CD4-positive, alpha-beta T cell treated with Interleukin-1 beta for 1 hour (primary cell): ENCODE measurements around the gene OTOGL.
"Not testable (repeated sequence)": the region's sequence is repeated elsewhere in the genome, so short reads cannot be mapped to it uniquely, and the experiment has no call there.

Experiments
- DNase-seq, 2 donors: peaks; one replicate each; pipeline ENCODE4 v3.0.0-alpha.2; 2020 to 2022

OTOGL gene

GRCh38 chr12:80189241-80189640, 89.9 kb downstream of the OTOGL start:
- DNase-seq: no peak

- no peak for DNase-seq
These were observed 90.7 kb downstream of the OTOGL start for GRCh38 chr12:80190001-80190400.

GRCh38 chr12:80192087-80192486, 92.8 kb downstream of the OTOGL start:
- no peak for DNase-seq

- DNase-seq: no peak
These were observed 94.5 kb downstream of the OTOGL start for GRCh38 chr12:80193865-80194264.

DNA sequence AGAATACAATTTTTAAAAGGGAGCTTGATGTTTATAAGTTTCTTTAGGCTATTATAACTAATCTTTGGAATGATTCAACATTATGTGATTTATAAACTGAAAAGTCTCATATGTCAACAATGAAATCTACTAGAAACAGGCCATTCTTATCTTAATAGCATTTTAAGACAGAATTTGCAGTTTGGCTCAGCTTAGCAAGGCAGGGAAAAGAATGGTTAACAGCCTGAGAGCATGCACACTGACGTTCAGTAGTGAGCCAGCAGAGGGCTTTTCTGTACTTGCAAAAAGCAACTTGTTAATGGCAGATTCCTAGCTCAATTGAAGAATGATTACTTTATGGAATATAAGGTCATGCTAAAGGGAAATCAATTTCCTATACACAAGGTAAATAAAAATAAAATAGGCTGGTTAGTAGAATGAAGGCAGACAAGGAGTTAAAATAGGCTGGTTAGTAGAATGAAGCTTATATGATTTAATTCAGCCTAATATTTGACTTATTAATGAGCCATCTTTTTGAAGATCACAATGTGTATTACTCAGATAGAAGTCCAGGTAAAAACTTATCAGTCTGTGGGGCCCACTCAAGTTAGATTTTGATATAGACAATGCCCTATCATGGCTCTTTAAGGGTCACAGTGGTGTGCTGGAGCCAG, 95.9 kb downstream of the OTOGL start:
- no peak for DNase-seq

DNA sequence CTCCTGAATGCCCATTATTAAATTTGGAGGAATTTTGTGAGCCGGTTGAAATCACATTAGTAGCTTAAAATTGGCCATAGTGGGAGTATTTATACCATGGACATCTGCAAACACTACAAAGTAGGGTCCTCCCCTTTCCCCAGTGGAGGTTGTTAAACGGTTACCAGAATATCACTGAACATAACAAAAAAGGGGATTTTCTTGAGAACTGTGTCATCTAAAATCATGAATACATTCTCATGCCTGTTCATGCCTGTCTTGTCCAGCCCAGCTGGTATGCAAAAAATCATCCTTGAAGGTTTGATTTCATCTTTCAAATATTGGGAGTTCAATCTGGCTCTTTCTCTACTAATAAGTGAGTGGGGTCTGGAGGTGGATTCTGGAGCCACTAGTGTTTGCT, 96.4 kb downstream of the OTOGL start:
- DNase-seq: no peak

- no peak for DNase-seq
These were observed 97.1 kb downstream of the OTOGL start for GRCh38 chr12:80196419-80196818.

GRCh38 chr12:80198782-80199337, 99.5 kb downstream of the OTOGL start:
- no peak for DNase-seq

DNA sequence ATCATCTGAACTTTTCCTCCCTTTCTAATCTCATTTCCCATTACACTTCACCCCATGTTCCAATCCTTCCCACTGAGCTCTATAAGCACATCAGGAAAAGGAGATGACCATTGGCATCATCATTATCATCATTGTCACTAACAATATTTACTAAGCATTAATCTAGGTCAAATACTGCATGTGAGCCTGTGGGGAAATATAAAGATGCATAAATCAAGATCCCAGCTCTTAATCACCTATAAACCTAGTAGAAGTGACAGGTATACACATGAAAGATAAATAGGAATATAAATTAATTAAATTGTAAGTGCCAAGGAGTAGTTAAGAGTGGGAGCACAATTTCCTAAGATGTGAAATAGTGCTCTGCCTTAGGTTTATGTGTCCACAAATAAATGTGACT, 100.6 kb downstream of the OTOGL start:
- no peak for DNase-seq

- DNase-seq: no peak
These were observed 101.1 kb downstream of the OTOGL start for GRCh38 chr12:80200414-80200813.

DNA sequence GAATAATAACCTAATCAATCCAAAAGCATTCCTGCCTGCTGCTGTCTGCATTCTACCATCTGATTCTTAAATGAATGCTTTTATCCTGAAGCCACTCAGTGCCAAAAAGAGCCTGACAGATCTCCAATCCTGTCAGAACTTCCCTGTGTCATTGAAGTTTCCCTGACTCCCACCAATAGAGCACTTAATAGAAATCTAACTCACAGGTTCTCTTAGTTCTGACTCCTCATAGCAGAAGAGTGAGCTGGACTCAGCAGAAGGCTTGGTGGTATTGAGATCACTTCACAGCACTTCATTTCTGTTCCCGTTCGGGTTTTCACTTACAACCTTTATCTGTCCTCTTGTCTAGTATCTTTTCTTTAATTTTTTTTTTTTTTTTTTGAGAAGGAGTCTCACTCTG, 102.6 kb downstream of the OTOGL start:
- no peak for DNase-seq

DNA sequence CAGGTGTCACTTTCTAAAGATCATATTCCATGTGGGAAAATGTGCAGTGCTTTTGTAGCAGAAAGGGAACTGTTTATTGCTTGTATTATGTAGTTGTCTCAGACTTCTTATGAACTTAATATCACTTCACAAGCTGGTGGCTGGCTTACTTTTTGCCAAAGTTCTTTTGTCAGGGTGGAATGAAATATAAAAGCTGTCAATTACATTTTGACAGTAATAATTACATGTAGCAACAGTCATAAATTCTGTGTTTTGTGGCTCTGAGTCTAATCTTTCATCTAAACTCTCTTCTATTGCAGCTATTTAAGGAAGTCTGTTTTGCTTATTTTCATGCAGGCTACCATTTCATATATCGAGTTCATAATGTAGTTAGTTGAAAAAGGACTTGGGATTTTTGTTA, 106.6 kb downstream of the OTOGL start:
- no peak for DNase-seq

DNA sequence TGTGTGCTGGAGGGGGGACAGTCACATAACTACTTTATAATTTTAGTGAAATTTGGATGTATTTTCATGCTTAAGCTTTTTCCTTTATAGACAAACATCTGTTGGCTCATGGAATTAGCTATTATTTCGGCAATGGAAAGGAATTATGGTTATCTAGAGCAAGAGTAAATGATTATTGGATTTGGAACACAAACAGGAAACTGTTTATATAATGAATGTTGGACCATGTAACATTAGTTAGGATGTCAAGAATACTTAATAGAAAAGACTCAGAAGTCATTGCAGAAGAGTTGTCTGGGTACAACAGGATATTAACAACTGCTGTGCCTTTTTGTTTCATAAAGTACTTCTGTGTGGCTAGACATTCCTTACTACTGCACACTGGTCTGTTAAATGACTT, 108.7 kb downstream of the OTOGL start:
- no peak for DNase-seq

- DNase-seq: no peak
These were observed 112.3 kb downstream of the OTOGL start for GRCh38 chr12:80211671-80212070.

DNA sequence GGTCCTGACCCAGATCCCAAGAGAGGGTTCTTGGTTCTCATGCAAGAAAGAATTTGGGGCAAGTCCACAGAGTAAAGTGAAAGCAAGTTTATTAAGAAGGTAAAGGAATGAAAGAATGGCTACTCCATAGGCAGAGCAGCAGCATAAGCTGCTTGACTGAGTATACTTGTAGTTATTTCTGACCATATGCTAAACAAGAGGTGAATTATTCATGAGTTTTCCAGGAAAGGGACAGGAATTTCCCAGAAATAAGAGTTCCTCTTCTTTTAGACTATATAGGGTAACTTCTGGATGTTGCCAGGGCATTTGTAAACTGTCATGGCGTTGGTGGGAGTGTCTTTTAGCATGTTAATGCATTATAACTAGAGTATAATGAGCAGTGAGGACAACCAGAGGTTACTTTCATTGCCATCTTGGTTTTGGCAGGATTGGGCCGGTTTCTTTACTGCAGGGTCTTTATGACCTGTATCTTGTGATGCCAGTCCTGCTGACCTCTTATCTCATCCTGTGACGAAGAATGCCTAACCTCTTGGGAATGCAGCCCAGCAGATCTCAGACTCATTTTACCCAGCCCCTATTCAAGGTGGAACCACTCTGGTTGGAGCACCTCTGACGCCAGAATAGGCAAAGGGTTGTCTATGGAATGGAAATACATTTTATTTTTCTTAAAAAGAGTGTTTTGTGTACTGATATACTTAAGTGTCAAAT, 113.8 kb downstream of the OTOGL start:
- no peak for DNase-seq

GRCh38 chr12:80213871-80214270, 114.5 kb downstream of the OTOGL start:
- no peak for DNase-seq

- DNase-seq: no peak
These were observed 117.7 kb downstream of the OTOGL start for GRCh38 chr12:80217011-80217535.

DNA sequence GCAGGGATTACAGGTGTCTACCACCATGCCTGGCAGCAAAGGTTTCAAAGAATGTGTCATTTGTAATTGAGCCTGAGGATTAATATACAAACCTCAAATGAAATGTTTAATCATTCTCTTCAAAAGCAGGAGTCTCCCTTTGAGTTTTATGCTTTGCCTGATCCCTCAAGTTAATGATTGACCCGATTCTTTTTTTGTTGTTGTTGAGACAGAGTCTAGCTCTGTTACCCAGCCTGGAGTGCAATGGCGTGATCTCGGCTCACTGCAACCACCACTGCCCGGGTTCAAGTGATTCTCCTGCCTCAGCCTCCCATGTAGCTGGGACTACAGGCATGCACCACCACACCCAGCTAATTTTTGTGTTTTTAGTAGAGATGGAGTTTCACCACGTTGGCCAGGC, 119.6 kb downstream of the OTOGL start:
- not testable (repeated sequence) for DNase-seq

GRCh38 chr12:80219345-80219744, 120.0 kb downstream of the OTOGL start:
- DNase-seq: no peak

DNA sequence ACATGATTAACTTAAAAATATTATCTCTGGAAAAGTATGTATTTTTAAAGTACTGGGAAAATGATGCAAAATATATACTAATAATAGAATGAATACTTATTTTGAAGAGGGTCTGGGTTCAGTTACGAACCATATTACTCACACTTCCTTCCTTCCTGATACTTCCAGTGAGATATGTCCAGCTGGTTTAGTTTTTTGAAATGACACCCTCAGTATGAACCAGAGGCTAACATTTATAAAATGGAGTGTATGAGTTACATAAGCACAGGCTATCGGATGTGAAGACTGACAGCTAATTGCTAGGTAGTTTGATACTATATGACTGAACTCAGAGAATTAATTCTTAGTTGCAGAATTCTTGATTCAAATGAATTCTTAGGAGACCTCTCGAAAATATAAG, 122.9 kb downstream of the OTOGL start:
- no peak for DNase-seq

DNA sequence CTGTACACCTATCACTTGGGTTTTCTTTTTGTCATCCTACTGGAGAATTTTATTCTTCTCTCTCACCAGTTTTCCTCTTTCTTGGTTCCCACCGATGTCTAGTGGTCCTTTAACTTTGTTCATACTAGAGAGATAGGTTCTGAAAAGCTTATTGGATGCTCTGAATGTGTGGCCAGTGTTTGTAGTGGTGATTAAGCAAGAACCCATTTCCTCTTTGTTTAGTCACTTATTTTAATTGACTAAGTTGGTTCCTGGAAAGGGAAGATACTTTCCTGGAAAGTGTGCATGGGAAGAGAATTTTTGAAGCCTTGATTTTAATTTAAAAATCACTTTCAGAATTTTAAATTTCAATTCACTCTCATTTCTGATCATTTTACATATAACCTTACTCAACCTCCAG, 127.2 kb downstream of the OTOGL start:
- no peak for DNase-seq

GRCh38 chr12:80227904-80228303, 128.6 kb downstream of the OTOGL start:
- not testable (repeated sequence) for DNase-seq

GRCh38 chr12:80230068-80230467, 130.7 kb downstream of the OTOGL start:
- DNase-seq: no peak

- no peak for DNase-seq
These were observed 133.5 kb downstream of the OTOGL start for GRCh38 chr12:80232837-80233236.
